Upper lobe of right lung (tissue), 1 donor: ENCODE results near the gene NBAS. TPM values are rescaled to one million over a fixed set of nuclear protein-coding genes. Genes with fewer than 3 reads are reported as not detected.
A peak's percentile ranks its signal among the peaks of the same experiment; 100 is the strongest.

Experiments used
- ATAC-seq: fragments of 200-7000 bp; cut with Tn5 transposase; one replicate; pipeline ENCODE4 v1.9.1; 2020; ENCODE audit warnings: mild to moderate bottlenecking, moderate library complexity
- DNase-seq: peaks from one replicate; pipeline ENCODE4 v3.0.0-alpha.2; 2020
- H3K27ac ChIP-seq: fragments of 200-600 bp; one replicate; pipeline ENCODE4 v1.8.0; 2022
- H3K27me3 ChIP-seq: fragments of 200-600 bp; one replicate; pipeline ENCODE4 v1.8.0; 2022; ENCODE audit warnings: mild to moderate bottlenecking
- H3K36me3 ChIP-seq: fragments of 200-600 bp; one replicate; pipeline ENCODE4 v1.8.0; 2022
- H3K4me1 ChIP-seq: fragments of 200-600 bp; one replicate; pipeline ENCODE4 v1.8.0; 2022
- H3K4me3 ChIP-seq: fragments of 200-600 bp; one replicate; pipeline ENCODE4 v1.8.0; 2022; ENCODE audit warnings: mild to moderate bottlenecking
- H3K9me3 ChIP-seq: fragments of 200-600 bp; one replicate; pipeline ENCODE4 v1.8.0; 2022
- intact Hi-C: fragments of 100-400 bp; cut with DNase I; formaldehyde crosslinking; loops from one replicate; pipeline ENCODE4 v1.11.0; 2022
- total RNA-seq: library from RNA; stranded (reverse); fragmentation: NEBNext Ultra II Directional; extraction: Animal tissue kit (Norgen Biotek cat#: 25700); gene quantifications from one replicate; pipeline ENCODE4 v1.2.1, GENCODE V29; 2021
- TF ChIP-seq, protein P1 (sequence below): fragments of 200-600 bp; IDR thresholded peaks from one replicate; pipeline ENCODE4 v1.8.0; 2022; ENCODE audit warnings: antibody characterized with exemption
- donor health status: DM: no; HTN: yes; CAD: no; lungs with severe emphysema.

NBAS gene
- total RNA-seq, 1 donor from 2014 or later, result 38.8 TPM

DNA sequence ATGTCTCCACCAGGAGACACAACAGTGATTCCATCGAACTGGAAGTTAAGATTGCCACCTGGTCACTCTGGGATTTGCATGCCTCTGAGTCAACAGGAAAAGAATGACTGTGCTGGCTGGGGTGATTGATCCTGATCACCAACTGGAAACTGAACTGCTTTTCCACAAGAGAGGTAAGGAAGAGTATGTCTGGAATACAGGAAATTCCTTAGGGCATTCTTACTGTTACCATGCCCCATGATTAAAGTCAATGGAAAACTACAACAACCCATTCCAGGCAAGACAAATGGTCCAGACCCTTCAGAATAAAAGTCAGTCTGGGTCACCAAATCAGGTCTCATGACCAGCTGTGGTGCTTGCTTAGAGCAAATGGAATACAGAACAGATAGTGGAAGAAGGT, 18.5 kb upstream of the NBAS start:
- no peak overlapping the region for H3K27ac ChIP-seq
- no peaks in the 10 kb centered on the region for H3K27me3 ChIP-seq
- TF ChIP-seq, protein P1, sequence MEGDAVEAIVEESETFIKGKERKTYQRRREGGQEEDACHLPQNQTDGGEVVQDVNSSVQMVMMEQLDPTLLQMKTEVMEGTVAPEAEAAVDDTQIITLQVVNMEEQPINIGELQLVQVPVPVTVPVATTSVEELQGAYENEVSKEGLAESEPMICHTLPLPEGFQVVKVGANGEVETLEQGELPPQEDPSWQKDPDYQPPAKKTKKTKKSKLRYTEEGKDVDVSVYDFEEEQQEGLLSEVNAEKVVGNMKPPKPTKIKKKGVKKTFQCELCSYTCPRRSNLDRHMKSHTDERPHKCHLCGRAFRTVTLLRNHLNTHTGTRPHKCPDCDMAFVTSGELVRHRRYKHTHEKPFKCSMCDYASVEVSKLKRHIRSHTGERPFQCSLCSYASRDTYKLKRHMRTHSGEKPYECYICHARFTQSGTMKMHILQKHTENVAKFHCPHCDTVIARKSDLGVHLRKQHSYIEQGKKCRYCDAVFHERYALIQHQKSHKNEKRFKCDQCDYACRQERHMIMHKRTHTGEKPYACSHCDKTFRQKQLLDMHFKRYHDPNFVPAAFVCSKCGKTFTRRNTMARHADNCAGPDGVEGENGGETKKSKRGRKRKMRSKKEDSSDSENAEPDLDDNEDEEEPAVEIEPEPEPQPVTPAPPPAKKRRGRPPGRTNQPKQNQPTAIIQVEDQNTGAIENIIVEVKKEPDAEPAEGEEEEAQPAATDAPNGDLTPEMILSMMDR, result no peak
- H3K9me3 ChIP-seq, result no peaks in the 10 kb centered on the region
- intact Hi-C loops, result no loop called here
- H3K4me3 ChIP-seq, result no peak overlapping the region
- DNase-seq (no peak), ATAC-seq (no peak)
- H3K36me3 ChIP-seq, result no peaks in the 10 kb centered on the region
- no peaks in the 10 kb centered on the region for H3K4me1 ChIP-seq

DNA sequence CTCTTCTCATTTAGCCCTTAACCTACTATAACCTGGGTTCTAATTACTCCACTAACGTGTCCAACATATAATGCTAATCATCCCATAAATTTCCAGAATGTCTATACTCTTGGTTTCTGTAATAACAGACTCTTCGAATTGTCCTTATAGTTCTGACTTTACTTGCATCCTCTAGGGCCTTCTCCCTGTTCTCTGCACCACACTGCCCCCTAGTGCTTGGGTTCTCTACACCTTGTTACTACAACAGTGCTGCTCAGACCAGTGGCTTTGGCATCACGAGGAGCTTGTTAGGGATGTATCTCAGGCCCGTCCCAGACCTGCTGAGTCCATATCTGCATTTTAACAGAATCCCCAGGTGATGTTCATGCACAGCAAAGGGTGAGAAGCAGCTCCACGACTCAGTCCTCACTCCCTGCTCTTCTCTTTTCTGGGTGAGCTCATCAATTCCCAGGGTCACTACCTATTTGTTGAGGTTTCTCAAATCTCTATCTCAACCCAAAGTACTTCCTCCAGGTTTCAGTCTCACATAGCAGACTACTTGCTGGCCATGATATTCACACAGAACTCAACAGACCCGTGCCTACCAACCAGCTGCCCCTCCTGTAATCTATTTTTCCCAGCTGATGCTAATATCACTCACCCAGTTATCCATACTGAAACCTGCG, 16.1 kb upstream of the NBAS start:
- ATAC-seq (peak; percentile 96), DNase-seq (peak; percentile 81)
- Histone ChIP-seq H3K27ac (no peak overlapping the region), H3K4me1 (no peaks in the 10 kb centered on the region), H3K4me3 (no peak overlapping the region), H3K9me3 (no peaks in the 10 kb centered on the region), H3K36me3 (no peaks in the 10 kb centered on the region), H3K27me3 (no peaks in the 10 kb centered on the region)
- TF ChIP-seq, protein P1, result peak; percentile 76
- intact Hi-C loops, result no loop called here

DNA sequence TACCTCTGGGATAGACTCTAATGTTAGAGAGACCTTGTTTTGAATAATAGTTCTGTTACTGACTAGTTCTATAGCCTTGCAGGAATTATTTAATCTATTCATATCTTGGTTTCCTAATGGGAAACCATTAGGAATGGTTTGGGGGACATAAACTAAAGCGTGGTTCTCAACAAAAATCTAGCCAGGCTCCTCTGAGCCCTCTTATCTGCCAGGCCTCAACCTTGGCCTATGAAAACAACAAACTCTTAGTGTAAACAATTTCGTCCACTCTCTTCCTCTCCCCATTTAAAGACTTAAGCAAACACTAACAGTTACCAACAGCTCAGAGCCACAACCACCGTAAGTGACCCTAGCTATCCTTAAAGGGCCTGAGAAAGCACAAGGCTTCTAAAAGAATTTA, 10.6 kb upstream of the NBAS start:
- intact Hi-C loops, result no loop called here
- Histone ChIP-seq H3K27me3 (no peaks in the 10 kb centered on the region), H3K27ac (no peak overlapping the region), H3K9me3 (no peaks in the 10 kb centered on the region), H3K4me3 (no peak overlapping the region), H3K4me1 (no peaks in the 10 kb centered on the region), H3K36me3 (no peaks in the 10 kb centered on the region)
- ATAC-seq (no peak), DNase-seq (no peak)
- TF ChIP-seq, protein P1, result no peak

DNA sequence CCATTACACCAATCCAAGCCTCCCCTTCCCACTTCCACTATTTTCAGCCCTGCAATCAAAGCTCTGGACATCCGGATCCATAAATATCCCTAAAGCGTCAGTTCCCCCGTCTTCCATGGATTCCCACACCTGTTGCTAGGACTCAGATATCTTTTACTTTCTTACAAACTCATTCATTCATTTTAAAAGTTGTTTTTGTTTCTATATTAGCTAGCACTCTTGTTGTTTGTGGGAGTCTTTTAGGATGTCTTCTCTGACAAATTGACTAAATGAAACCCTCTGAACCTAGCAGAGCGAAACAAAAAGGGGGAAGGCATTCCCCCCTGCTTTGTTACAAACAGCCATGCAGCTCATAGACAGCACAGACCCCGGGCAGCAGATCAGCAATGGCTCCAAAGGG, 9.0 kb upstream of the NBAS start:
- no peaks in the 10 kb centered on the region for H3K9me3 ChIP-seq
- intact Hi-C loops, result no loop called here
- ATAC-seq, result no peak

DNA sequence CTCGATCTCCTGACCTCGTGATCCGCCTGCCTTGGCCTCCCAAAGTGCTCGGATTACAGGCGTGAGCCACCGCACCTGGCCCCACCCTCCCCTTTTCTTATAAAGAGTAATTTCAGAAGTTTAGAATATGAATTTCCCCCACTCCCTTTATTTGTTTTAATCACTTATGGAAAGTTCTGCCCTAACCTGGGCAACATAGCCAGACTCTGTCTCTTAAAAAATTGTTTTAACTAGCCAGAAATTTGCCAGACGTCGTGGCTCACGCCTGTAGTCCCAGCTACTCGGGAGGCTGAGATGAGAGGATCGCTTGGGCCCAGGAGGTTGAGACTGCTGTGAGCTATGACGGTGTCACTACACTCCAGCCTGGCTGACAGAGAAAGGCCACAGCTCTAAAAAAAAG, 7.7 kb upstream of the NBAS start:
- H3K4me3 ChIP-seq, result no peak overlapping the region
- ATAC-seq (no peak), DNase-seq (no peak)
- intact Hi-C loops, result no loop called here
- no peaks in the 10 kb centered on the region for H3K9me3 ChIP-seq
- no peaks in the 10 kb centered on the region for H3K36me3 ChIP-seq
- TF ChIP-seq, protein P1, result no peak
- H3K27me3 ChIP-seq, result no peaks in the 10 kb centered on the region
- H3K27ac ChIP-seq, result no peak overlapping the region
- H3K4me1 ChIP-seq, result no peaks in the 10 kb centered on the region

More for the DNA sequence above, 9.0 kb upstream of the NBAS start:
- Histone ChIP-seq H3K4me1 (no peaks in the 10 kb centered on the region), H3K27ac (no peak overlapping the region), H3K4me3 (no peak overlapping the region), H3K27me3 (no peaks in the 10 kb centered on the region), H3K36me3 (no peaks in the 10 kb centered on the region)
- TF ChIP-seq, protein P1, result no peak
- no peak for DNase-seq

DNA sequence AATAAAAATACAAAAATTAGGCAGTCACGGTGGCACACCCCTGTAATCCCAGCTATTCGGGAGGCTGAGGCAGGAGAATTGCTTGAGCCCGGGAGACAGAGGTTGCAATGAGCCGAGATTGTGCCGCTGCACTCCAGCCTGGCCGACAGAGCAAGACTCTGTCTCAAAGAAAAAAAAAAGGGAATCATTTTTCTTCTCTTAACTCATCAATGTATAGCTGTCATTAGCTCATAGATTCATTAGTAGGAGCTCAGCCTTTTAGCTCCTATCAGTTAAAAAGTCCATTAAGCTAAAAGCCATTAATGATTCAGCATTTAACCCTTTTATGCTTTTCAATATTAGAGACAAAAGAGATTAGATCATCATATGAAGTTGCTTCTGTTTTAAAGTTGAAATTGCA, 5.8 kb upstream of the NBAS start:
- Histone ChIP-seq H3K4me3 (no peak overlapping the region), H3K36me3 (no peaks in the 10 kb centered on the region), H3K4me1 (no peaks in the 10 kb centered on the region), H3K9me3 (no peaks in the 10 kb centered on the region), H3K27ac (no peak overlapping the region), H3K27me3 (no peaks in the 10 kb centered on the region)
- TF ChIP-seq, protein P1, result no peak
- ATAC-seq (no peak), DNase-seq (no peak)
- intact Hi-C loops, result no loop called here
